ENCODE measurements around the gene BABAM1.
"Not testable (repeated sequence)": the region's sequence is repeated elsewhere in the genome, so short reads cannot be mapped to it uniquely, and the experiment has no call there.

DNA sequence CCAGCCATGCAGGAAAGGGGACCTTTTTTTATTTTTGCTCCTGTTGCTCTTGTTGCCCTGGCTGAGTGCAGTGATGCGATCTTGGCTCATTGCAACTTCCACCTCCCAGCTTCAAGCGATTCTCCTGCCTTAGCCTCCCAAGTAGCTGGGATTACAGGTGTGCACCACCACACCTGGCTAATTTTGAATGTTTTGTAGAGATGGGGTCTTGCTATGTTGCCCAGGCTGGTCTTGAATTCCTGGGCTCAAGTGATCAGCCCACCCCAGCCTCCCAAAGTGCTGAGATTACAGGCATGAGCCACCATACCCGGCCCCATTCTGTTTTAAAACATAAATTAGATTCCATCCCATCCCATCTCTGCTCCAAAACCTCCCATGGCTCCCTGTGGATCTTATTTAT lies 7.6 kb downstream of the BABAM1 start:
- TF ChIP-seq, protein P1, sequence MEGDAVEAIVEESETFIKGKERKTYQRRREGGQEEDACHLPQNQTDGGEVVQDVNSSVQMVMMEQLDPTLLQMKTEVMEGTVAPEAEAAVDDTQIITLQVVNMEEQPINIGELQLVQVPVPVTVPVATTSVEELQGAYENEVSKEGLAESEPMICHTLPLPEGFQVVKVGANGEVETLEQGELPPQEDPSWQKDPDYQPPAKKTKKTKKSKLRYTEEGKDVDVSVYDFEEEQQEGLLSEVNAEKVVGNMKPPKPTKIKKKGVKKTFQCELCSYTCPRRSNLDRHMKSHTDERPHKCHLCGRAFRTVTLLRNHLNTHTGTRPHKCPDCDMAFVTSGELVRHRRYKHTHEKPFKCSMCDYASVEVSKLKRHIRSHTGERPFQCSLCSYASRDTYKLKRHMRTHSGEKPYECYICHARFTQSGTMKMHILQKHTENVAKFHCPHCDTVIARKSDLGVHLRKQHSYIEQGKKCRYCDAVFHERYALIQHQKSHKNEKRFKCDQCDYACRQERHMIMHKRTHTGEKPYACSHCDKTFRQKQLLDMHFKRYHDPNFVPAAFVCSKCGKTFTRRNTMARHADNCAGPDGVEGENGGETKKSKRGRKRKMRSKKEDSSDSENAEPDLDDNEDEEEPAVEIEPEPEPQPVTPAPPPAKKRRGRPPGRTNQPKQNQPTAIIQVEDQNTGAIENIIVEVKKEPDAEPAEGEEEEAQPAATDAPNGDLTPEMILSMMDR (IDR thresholded peaks at IDR 0.05) = not testable (repeated sequence)
- not testable (repeated sequence) for TF ChIP-seq POLR2A (IDR thresholded peaks at IDR 0.05)
